NCI-H2196 treated with DMSO at 0.1 percent for 48 hours (cell line): Measurements from ENCODE around the gene LFNG.
A peak's percentile ranks its signal among the peaks of the same experiment; 100 is the strongest.

Experiments
- DNase-seq: peaks from one replicate; lab custom pipeline; 2025; ENCODE audit not compliant: unreplicated experiment; lab: John Stamatoyannopoulos, UW

Gene LFNG

GRCh38 chr7:2501947-2502646 is 17.5 kb upstream of the LFNG start:
- no peak for DNase-seq

GRCh38 chr7:2502647-2502966 is 17.0 kb upstream of the LFNG start:
- DNase-seq, result no peak

GRCh38 chr7:2503056-2503941 is 16.3 kb upstream of the LFNG start:
- no peak for DNase-seq

- DNase-seq, result no peak
Observed at GRCh38 chr7:2504128-2504888, 15.3 kb upstream of the LFNG start.

- DNase-seq, result no peak
Observed at GRCh38 chr7:2504889-2505375, 14.6 kb upstream of the LFNG start.

- no peak for DNase-seq
Observed at GRCh38 chr7:2505401-2505800, 14.2 kb upstream of the LFNG start.

GRCh38 chr7:2507208-2507916 is 12.2 kb upstream of the LFNG start:
- no peak for DNase-seq

- no peak for DNase-seq
Observed at GRCh38 chr7:2507917-2508306, 11.7 kb upstream of the LFNG start.

- DNase-seq, result peak; percentile 29
Observed at GRCh38 chr7:2508327-2509215, 11.0 kb upstream of the LFNG start.

GRCh38 chr7:2509298-2509906 is 10.2 kb upstream of the LFNG start:
- DNase-seq, result no peak

GRCh38 chr7:2510130-2510776 is 9.3 kb upstream of the LFNG start:
- no peak for DNase-seq

- peak; percentile 66 for DNase-seq
Observed at GRCh38 chr7:2510909-2511768, 8.4 kb upstream of the LFNG start.

GRCh38 chr7:2511769-2512168 is 7.8 kb upstream of the LFNG start:
- DNase-seq, result no peak

- DNase-seq, result peak; percentile 16
Observed at GRCh38 chr7:2512179-2512661, 7.4 kb upstream of the LFNG start.

- peak; percentile 10 for DNase-seq
Observed at GRCh38 chr7:2512713-2513112, 6.9 kb upstream of the LFNG start.

- DNase-seq, result no peak
Observed at GRCh38 chr7:2513702-2514101, 5.9 kb upstream of the LFNG start.

- no peak for DNase-seq
Observed at GRCh38 chr7:2514473-2515423, 4.8 kb upstream of the LFNG start.
